ENCODE data around the gene RIC8A.
"Not testable (repeated sequence)": the region's sequence is repeated elsewhere in the genome, so short reads cannot be mapped to it uniquely, and the experiment has no call there.

Gene RIC8A

GRCh38 chr11:214083-214482 is 6.6 kb downstream of the RIC8A start:
- no peak overlapping the region for H3K4me3 ChIP-seq (ENCODE audit: low read depth, low read length)
- in situ Hi-C loops (cut with HindIII; ENCODE audit: low sequenced_read_pairs), result no loop called here
- DNase-seq (ENCODE audit: low read depth, low spot score), result no peak
- no peak for TF ChIP-seq CTCF (IDR thresholded peaks at IDR 0.05; ENCODE audit: low read depth, low read length)

GRCh38 chr11:215581-216037 is 8.1 kb downstream of the RIC8A start:
- H3K4me3 ChIP-seq (ENCODE audit: low read depth, low read length), result no peak overlapping the region
- DNase-seq (ENCODE audit: low read depth, low spot score), result no peak
- TF ChIP-seq CTCF (IDR thresholded peaks at IDR 0.05; ENCODE audit: low read depth, low read length), result no peak
- in situ Hi-C loops (cut with HindIII; ENCODE audit: low sequenced_read_pairs), result no loop called here

- in situ Hi-C loops (cut with HindIII; ENCODE audit: low sequenced_read_pairs), result no loop called here
- no peak overlapping the region for H3K4me3 ChIP-seq (ENCODE audit: low read depth, low read length)
- TF ChIP-seq CTCF (IDR thresholded peaks at IDR 0.05; ENCODE audit: low read depth, low read length), result no peak
- no peak for DNase-seq (ENCODE audit: low read depth, low spot score)
Measured at GRCh38 chr11:216081-216974, 8.8 kb downstream of the RIC8A start.

GRCh38 chr11:217704-218103 is 10.2 kb downstream of the RIC8A start:
- TF ChIP-seq CTCF (IDR thresholded peaks at IDR 0.05; ENCODE audit: low read depth, low read length), result no peak
- DNase-seq (ENCODE audit: low read depth, low spot score), result no peak
- no peak overlapping the region for H3K4me3 ChIP-seq (ENCODE audit: low read depth, low read length)
- in situ Hi-C loops (cut with HindIII; ENCODE audit: low sequenced_read_pairs), result no loop called here

GRCh38 chr11:218815-219593 is 11.5 kb downstream of the RIC8A start:
- no peak for TF ChIP-seq CTCF (IDR thresholded peaks at IDR 0.05; ENCODE audit: low read depth, low read length)
- no peak overlapping the region for H3K4me3 ChIP-seq (ENCODE audit: low read depth, low read length)
- no peak for DNase-seq (ENCODE audit: low read depth, low spot score)
- in situ Hi-C loops (cut with HindIII; ENCODE audit: low sequenced_read_pairs), result no loop called here

- DNase-seq (ENCODE audit: low read depth, low spot score); in situ Hi-C loops (cut with HindIII; ENCODE audit: low sequenced_read_pairs); H3K4me3 ChIP-seq (ENCODE audit: low read depth, low read length): not testable (repeated sequence)
Measured at GRCh38 chr11:220641-221215, 13.2 kb downstream of the RIC8A start.
